GM12801 (cell line): ENCODE measurements around the gene LSAMP.

Source experiments
- CTCF ChIP-seq: IDR thresholded peaks from one replicate; pipeline ENCODE4 v1.5.1; 2011; ENCODE audit warnings: control low read depth; ENCODE audit not compliant: insufficient read length; ENCODE audit errors: extremely low read depth

The LSAMP gene

GRCh38 chr3:116103868-116104530 lies 341.3 kb downstream of the LSAMP start:
- TF ChIP-seq CTCF = no peak

DNA sequence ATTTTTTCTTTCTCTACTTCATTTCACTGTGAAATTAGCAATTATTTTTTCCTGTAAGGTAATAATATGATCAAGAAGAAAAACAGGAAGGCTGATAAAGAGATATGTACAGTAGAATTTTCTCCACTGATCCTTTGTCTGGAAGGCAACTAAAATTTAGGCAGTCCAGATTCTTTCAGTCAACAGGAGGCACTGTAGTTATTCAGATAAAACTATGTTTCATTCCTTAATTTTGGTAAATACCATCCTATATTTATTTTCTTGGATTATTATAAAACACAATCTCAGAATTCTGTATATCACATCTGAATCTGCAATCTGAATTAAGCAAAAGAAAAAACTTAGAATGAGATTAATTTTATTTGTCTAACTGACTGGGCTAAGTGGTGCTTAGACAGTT lies 343.2 kb downstream of the LSAMP start:
- TF ChIP-seq CTCF = no peak

DNA sequence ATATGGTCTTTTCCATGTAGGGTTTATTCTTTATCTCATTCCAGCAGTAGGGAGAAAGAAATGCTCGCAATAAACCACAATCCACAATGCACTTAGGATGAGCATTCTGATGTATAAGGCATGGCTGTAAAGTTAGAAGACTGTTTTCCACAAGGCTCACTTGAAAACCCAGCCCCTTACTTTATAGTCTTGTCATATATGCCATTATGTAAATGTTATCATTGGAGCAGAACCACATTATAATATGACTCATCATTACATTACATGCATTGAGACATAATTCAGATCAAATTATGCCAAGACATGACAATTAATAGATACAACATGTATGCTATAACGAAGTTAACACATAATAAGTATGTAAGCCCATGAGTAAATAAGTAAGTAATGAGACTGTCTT lies 348.1 kb downstream of the LSAMP start:
- TF ChIP-seq CTCF = no peak

GRCh38 chr3:116096631-116097030 lies 348.7 kb downstream of the LSAMP start:
- TF ChIP-seq CTCF = no peak

- TF ChIP-seq CTCF = no peak
Measured at GRCh38 chr3:116093374-116093773, 351.9 kb downstream of the LSAMP start.

DNA sequence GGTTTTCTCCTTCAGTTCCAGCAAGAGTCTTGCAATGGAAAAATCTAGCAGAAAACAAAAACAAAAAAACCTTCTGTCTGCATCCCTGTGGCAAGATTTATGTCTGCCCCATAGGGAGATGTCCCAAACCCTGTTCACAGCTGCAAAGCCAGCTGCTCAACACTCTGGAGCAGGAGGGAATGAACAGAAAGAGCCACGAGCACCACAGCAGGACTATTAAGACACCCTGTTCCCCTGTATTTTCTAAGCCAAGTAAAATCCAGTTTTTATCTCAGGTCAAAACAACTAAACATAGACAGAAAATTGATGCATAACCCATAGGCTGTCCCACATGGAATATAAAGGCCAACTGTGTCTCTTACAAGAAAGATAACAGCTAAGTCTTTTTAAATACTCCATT lies 357.9 kb downstream of the LSAMP start:
- no peak for TF ChIP-seq CTCF

GRCh38 chr3:116084999-116085791 lies 360.1 kb downstream of the LSAMP start:
- no peak for TF ChIP-seq CTCF
